HCT116 (cell line): ENCODE results near the gene AKR7A2. TPM values are rescaled to one million over a fixed set of nuclear protein-coding genes. Genes with fewer than 3 reads are reported as not detected.
"Not testable (repeated sequence)": the region's sequence is repeated elsewhere in the genome, so short reads cannot be mapped to it uniquely, and the experiment has no call there.

Experiments
- ATAC-seq: fragments of 200-7000 bp; cut with Tn5 transposase; 2 replicates; pipeline ENCODE4 v1.9.1; 2020; ENCODE audit warnings: mild to moderate bottlenecking, moderate library complexity
- BruUV-seq: library from RNA; stranded (reverse); fragments of 400-500 nt; replicated peaks from 2 replicates; lab custom pipeline; 2021; lab: Mats Ljungman, UMichigan
- CTCF ChIA-PET: fragments of 300-600 bp; sonication (Branson Sonifier 250); formaldehyde crosslinking; loops from one replicate; lab custom pipeline; 2021; ENCODE audit warnings: antibody characterized with exemption; lab: Charles Lee
- POLR2A ChIA-PET: fragments of 300-600, 350-600 bp; sonication (Branson Sonifier 250); formaldehyde crosslinking; loops from one replicate; lab custom pipeline; 2021; ENCODE audit warnings: antibody characterized with exemption; lab: Charles Lee
- RAD21 ChIA-PET, 2 experiments: fragments of 300-600 bp; sonication (Branson Sonifier 250); formaldehyde crosslinking; loops; one replicate each; lab custom pipeline; 2023; ENCODE audit warnings: low total read pairs in 2 of 2; ENCODE audit not compliant: uncharacterized antibody in 2 of 2, unreplicated experiment in 2 of 2, low non-redundant PET in 1 of 2; lab: Charles Lee
- DNase-seq: peaks from one replicate; pipeline ENCODE4 v3.0.0-alpha.2; 2010; ENCODE audit warnings: low read depth, low spot score
- H2AFZ ChIP-seq: fragments of 200-600 bp; shearing (Covaris generic), sonication (generic); 2 replicates; pipeline ENCODE4 v1.6.1; 2017; ENCODE audit warnings: low read depth, mixed run types, mixed read lengths, antibody characterized with exemption, low read length; ENCODE audit not compliant: poor library complexity, severe bottlenecking
- H3K27ac ChIP-seq: 2 replicates; pipeline ENCODE4 v1.5.1; 2012; ENCODE audit warnings: low read depth, low read length
- H3K27me3 ChIP-seq: fragments of 200-600 bp; sonication (generic); 2 replicates; pipeline ENCODE4 v1.6.1; 2016; ENCODE audit warnings: mixed run types, low read length, mixed read lengths; ENCODE audit not compliant: insufficient read depth
- H3K36me3 ChIP-seq, 2 experiments: fragments of 200-500 bp in 1 of 2; fragments of 200-600 bp in 1 of 2; sonication (Bioruptor generic) in 1 of 2; sonication (generic) in 1 of 2; 2 replicates each; pipeline versions ENCODE4 v1.5.1 to v1.6.1; 2014 to 2016; ENCODE audit warnings: low read length in 2 of 2, inconsistent platforms in 1 of 2, mixed read lengths in 1 of 2, mixed run types in 1 of 2; ENCODE audit not compliant: insufficient read depth in 2 of 2, control insufficient read depth in 1 of 2
- H3K4me1 ChIP-seq, 2 experiments: fragments of 200-600 bp in 1 of 2; sonication (generic) in 1 of 2; 2 replicates each; pipeline versions ENCODE4 v1.5.1 to v1.6.1; 2012 to 2017; ENCODE audit warnings: low read length in 2 of 2, inconsistent platforms in 1 of 2, mild to moderate bottlenecking in 1 of 2, mixed read lengths in 1 of 2, mixed run types in 1 of 2, moderate library complexity in 1 of 2; ENCODE audit not compliant: insufficient read depth in 2 of 2, control insufficient read depth in 1 of 2
- H3K4me2 ChIP-seq: fragments of 200-600 bp; sonication (generic); 2 replicates; pipeline ENCODE4 v1.6.1; 2017; ENCODE audit warnings: mixed run types, low read length, mixed read lengths
- H3K4me3 ChIP-seq, 2 experiments: fragments of 200-600 bp in 1 of 2; sonication (generic) in 1 of 2; replicated peaks in 1 of 2; 2 replicates each; pipeline ENCODE4 v1.5.1; 2011 to 2016; ENCODE audit warnings: low read length in 2 of 2, control low read depth in 1 of 2, low read depth in 1 of 2, mild to moderate bottlenecking in 1 of 2, mixed read lengths in 1 of 2, mixed run types in 1 of 2
- H3K79me2 ChIP-seq: fragments of 200-600 bp; sonication (generic); 2 replicates; pipeline ENCODE4 v1.6.1; 2017; ENCODE audit warnings: mild to moderate bottlenecking, mixed run types, low read length, moderate library complexity, mixed read lengths; ENCODE audit not compliant: insufficient read depth
- H3K9ac ChIP-seq: fragments of 200-600 bp; sonication (generic); 2 replicates; pipeline ENCODE4 v1.6.1; 2016; ENCODE audit warnings: low read length, mixed read lengths
- H3K9me2 ChIP-seq: fragments of 200-600 bp; sonication (generic), shearing (Covaris generic); 2 replicates; pipeline ENCODE4 v1.6.1; 2017; ENCODE audit warnings: mixed run types, mild to moderate bottlenecking, moderate library complexity; ENCODE audit not compliant: insufficient read depth
- H3K9me3 ChIP-seq, 2 experiments: fragments of 200-500 bp in 1 of 2; fragments of 200-600 bp in 1 of 2; sonication (Bioruptor generic) in 1 of 2; sonication (generic) in 1 of 2; 2 replicates each; pipeline ENCODE4 v1.6.1; 2014 to 2017; ENCODE audit warnings: low read length in 2 of 2, mixed read lengths in 2 of 2, inconsistent platforms in 1 of 2, low read depth in 1 of 2, mild to moderate bottlenecking in 1 of 2, mixed run types in 1 of 2, moderate library complexity in 1 of 2; ENCODE audit not compliant: control insufficient read depth in 1 of 2, insufficient read depth in 1 of 2
- H4K20me1 ChIP-seq: fragments of 200-600 bp; sonication (generic), shearing (Covaris generic); 2 replicates; pipeline ENCODE4 v1.6.1; 2017; ENCODE audit warnings: mixed run types, mild to moderate bottlenecking, moderate library complexity; ENCODE audit not compliant: insufficient read depth
- CBX3 ChIP-seq: IDR thresholded peaks from 2 replicates; pipeline ENCODE4 v1.6.1; 2012; ENCODE audit warnings: low read depth
- EZH2phosphoT487 ChIP-seq: fragments of 200-600 bp; IDR thresholded peaks from 2 replicates; pipeline ENCODE4 v1.6.1; 2018; ENCODE audit warnings: antibody characterized with exemption, borderline replicate concordance
- POLR2A ChIP-seq: IDR thresholded peaks from 2 replicates; pipeline ENCODE4 v1.7.0; 2011; ENCODE audit warnings: borderline replicate concordance; ENCODE audit not compliant: insufficient read depth, insufficient read length; ENCODE audit errors: extremely low read depth
- intact Hi-C: fragments of 100-400 bp; cut with micrococcal nuclease; formaldehyde crosslinking; loops from 2 replicates; pipeline ENCODE4 v1.10.0; 2022
- total RNA-seq: library from RNA; stranded (reverse); gene quantifications from one replicate; pipeline ENCODE4 v1.2.1, GENCODE V29; 2021; ENCODE audit not compliant: unreplicated experiment
- TF ChIP-seq, protein P1 (sequence below): IDR thresholded peaks from 2 replicates; pipeline ENCODE4 v1.6.1; 2011; ENCODE audit warnings: mild to moderate bottlenecking, low read length, moderate library complexity; ENCODE audit not compliant: insufficient replicate concordance; ENCODE audit errors: extremely low read depth
- TF ChIP-seq, protein P2 (sequence below): IDR thresholded peaks from 2 replicates; pipeline ENCODE4 v1.6.1; 2012

AKR7A2 gene
- total RNA-seq, 1 experiment from 2014 or later = 90.8 TPM

DNA sequence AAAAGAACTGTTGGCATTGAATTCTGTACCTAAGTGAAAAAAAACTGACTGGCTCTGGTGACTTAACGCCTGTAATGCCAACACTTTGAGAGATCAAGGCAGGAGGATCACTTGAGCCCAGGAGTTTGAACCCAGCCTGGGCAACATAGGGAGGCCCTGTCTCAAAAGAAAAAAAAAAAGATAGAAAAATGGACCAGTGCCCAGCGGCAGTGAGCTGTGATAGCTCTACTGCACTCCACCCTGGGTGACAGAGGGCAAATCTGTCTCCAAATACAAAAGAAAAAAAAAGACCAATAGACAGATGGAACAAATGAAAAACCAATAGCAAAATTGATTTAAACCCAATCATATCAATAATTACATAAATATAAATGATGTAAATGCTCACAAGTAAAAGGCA lies 22.7 kb downstream of the AKR7A2 start:
- Histone ChIP-seq H3K9me3 (no peaks in the 10 kb centered on the region), H3K79me2 (no peaks in the 10 kb centered on the region), H3K9me2 (no peaks in the 10 kb centered on the region), H3K4me3 (peak overlapping the region; percentile 15 to 37; a peak in 3 of 4 replicates), H3K4me1 (peaks cover 0 to 5% of the 10 kb centered on the region in 2 experiments; a peak in 1 of 4 replicates)
- ATAC-seq (no peak), DNase-seq (no peak)
- ChIA-PET CTCF (no interaction called here), RAD21 (no interaction called here)
- intact Hi-C loops = no loop called here
- TF ChIP-seq EZH2phosphoT487 (no peak), POLR2A (no peak), CBX3 (no peak)
- TF ChIP-seq, protein P1, sequence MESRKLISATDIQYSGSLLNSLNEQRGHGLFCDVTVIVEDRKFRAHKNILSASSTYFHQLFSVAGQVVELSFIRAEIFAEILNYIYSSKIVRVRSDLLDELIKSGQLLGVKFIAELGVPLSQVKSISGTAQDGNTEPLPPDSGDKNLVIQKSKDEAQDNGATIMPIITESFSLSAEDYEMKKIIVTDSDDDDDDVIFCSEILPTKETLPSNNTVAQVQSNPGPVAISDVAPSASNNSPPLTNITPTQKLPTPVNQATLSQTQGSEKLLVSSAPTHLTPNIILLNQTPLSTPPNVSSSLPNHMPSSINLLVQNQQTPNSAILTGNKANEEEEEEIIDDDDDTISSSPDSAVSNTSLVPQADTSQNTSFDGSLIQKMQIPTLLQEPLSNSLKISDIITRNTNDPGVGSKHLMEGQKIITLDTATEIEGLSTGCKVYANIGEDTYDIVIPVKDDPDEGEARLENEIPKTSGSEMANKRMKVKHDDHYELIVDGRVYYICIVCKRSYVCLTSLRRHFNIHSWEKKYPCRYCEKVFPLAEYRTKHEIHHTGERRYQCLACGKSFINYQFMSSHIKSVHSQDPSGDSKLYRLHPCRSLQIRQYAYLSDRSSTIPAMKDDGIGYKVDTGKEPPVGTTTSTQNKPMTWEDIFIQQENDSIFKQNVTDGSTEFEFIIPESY = no peak
- TF ChIP-seq, protein P2, sequence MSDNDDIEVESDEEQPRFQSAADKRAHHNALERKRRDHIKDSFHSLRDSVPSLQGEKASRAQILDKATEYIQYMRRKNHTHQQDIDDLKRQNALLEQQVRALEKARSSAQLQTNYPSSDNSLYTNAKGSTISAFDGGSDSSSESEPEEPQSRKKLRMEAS = no peak
- TF ChIP-seq, all 23 proteins: peak for 0
- H3K9ac ChIP-seq = no peak overlapping the region
- no peak overlapping the region for H2AFZ ChIP-seq
- peak overlapping the region; percentile 64 for H3K4me2 ChIP-seq
- H3K36me3 ChIP-seq = no peaks in the 10 kb centered on the region
- H4K20me1 ChIP-seq = no peaks in the 10 kb centered on the region
- POLR2A ChIA-PET = no interaction called here
- BruUV-seq = no TSS peak
- H3K27me3 ChIP-seq = no peaks in the 10 kb centered on the region
- no peak overlapping the region for H3K27ac ChIP-seq

DNA sequence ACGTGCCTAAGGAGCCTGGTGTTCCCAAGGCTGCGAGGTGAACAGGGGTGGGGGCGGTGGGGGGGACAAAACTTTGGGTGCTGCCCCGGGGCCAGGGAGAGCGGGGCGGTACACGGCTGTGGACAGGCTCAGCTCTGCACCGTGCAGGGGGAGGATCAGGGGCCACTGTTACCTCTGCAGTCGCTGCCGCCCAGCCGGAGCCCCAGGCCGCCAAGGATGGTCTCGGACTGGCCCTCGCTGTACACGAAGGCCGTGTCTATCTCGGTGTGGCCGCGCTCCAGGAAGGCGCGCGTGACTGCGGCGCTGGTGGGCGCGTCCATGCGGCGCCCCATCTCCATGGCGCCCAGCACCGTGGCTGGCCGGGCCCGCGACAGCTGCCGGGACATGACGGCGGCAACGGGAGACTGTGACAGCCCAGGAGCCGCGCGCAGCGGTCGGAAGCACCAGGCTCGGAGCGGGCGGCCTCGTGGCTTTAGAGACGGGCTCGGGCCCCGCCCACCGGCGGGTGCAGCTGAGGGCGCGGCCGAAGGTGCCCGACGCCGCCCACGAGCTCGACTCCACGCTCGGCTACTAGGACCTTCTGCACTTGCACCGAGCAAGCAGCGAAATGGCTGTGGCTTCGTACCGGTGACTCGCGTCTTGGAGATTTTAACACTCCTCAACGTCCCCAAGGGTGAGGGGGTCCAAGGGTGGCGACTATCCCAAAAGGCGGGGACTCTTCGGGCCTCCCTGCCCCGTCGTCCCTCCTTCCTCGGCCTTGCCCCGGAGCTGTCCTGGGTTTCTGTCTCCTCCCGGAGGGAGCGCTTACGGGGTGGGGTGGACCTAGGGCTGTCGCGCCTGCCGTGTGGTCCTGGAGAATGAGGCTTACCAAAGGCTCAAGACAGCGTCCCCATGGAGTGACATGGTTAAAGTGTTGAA lies 23.4 kb downstream of the AKR7A2 start, which contains the start of gene AKR7A3:
Gene AKR7A3 (minus strand): TSS at position 447 of the 918 bp plus-strand sequence. CDS start 61 bp downstream, at position 386.
- H3K79me2 ChIP-seq, H3K27me3 ChIP-seq, H3K27ac ChIP-seq, RAD21 ChIA-PET, H3K36me3 ChIP-seq, intact Hi-C loops, H3K9me3 ChIP-seq, H2AFZ ChIP-seq, CTCF ChIA-PET, POLR2A ChIA-PET, BruUV-seq, H3K9ac ChIP-seq, DNase-seq, H3K9me2 ChIP-seq, H3K4me1 ChIP-seq, H4K20me1 ChIP-seq: not testable (repeated sequence)
- peak; percentile 86 for ATAC-seq
- H3K4me3 ChIP-seq = peak within 1 kb of the TSS; percentile 15 to 37; a peak in 3 of 4 replicates
- peak within 1 kb of the TSS; percentile 64 for H3K4me2 ChIP-seq
